Measurements from ENCODE around the gene SETD4.

The SETD4 gene

DNA sequence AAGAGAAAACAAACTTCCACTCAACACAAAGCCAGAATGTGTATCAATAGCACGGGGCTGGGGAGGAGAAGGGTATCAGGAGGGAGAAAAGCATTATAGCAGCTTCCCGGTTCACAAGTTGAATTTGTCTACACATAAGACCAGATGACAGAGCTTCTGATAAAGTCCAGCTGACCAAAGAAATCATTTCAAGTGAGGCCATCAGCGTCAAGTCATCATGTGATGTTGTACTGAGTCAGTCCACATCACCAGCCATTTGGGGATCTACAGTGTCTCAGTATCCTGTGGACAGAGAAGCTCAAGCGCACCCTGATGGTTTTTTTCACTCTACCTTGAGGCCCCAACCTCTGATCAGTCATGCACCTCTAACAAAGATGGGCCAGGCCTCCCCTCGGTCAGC is 33.0 kb downstream of the SETD4 start:
- in situ Hi-C loops (cut with HindIII; ENCODE audit: low pct_ligation_motif_present, low pct_unique_long_range_greater_than_20kb, low sequenced_read_pairs) = no loop called here
- no peak for DNase-seq

DNA sequence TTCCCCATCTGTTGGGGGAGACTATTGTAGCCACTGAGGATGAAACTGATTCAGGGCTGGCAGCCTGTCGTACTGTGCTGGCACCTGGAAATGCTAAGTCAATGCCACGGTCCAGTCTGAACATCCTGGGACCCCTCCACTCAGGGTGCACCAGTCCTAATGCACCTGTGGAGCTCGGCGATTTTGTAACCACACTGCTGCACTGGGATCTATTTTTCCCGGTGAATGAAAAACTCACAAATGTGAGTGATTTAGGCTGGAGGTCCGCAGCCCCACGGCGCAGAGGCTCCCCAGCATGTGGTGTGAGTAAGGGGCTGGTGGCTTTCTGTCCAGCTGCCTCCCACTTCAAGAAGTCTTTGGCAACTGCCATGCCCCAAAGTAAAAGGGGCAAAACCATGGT is 35.5 kb downstream of the SETD4 start:
- DNase-seq = no peak
- in situ Hi-C loops (cut with HindIII; ENCODE audit: low pct_ligation_motif_present, low pct_unique_long_range_greater_than_20kb, low sequenced_read_pairs) = no loop called here

DNA sequence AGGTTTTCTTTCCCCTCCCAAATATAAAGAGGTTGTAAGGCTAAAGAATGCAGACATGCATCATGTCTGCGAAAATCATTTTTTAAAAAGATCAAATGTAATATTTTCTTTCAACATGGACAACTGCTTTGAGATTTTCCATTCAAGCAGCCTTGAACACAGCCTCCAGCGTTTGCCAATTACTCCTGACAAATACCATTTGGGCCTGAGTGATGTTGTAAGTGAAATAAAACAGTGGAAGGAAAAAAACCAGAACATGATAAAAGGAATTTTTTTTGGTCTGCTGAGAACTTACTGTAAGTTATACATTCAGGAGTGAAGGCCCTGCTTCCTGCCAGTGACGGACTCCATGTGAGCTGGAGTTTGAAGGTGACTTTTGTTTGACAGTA is 37.2 kb downstream of the SETD4 start:
- in situ Hi-C loops (cut with HindIII; ENCODE audit: low pct_ligation_motif_present, low pct_unique_long_range_greater_than_20kb, low sequenced_read_pairs) = no loop called here
- no peak for DNase-seq

DNA sequence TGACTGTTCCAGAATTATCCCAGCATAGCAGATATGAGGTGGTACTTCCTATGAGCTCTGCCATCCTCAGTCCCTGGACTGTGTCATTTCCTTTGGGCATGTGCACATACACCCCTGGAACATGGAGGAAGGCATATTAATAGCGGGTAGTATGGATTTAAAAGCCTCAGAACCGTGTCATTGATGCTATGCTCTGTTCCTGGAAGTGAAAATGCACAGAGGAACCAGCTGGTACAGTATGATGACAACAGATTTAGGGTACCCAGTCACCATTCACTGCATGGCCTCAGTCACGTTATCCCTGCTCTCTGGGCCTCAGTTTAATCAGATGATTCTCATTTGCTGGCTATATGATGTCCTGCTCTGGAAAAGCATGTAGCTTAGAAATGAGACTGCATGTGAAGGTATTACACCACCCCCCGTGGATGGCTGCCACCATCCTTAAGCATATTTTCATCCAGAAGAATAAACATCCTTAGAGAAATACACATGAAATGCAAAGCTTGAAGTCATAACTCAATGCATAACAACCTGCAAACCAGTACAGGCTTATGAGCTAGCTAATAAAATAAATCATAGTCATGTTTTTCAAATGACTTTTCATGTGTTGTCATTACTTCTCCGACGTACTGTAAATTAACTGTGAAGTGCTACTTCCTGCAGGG is 37.8 kb downstream of the SETD4 start:
- in situ Hi-C loops (cut with HindIII; ENCODE audit: low pct_ligation_motif_present, low pct_unique_long_range_greater_than_20kb, low sequenced_read_pairs) = no loop called here
- no peak for DNase-seq

DNA sequence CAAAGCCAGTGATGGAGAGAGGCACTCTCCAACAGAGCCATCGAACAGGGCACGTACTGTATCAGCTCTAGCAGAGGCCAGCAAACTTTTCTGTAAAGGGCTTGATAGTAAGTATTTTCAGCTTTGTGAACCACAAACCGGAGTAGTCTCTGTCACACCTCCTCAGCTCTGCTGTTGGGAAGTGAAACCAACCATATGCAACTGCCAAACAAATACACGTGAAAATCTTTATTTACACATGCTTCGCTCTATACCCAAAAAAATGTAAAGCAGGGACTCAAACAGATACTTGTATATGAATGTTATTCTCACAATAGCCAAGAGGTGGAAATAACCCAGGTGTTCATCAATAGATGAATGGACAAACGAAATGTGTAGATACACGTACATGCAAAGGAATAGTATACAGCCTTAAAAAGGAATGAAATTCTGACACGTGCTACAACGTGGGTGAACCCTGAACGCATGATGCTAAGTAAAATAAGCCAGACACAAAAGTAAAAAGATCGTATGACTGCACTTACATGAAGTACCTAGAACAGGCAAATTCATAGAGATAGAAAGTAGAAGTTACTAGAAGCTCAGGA is 39.0 kb downstream of the SETD4 start:
- in situ Hi-C loops (cut with HindIII; ENCODE audit: low pct_ligation_motif_present, low pct_unique_long_range_greater_than_20kb, low sequenced_read_pairs) = no loop called here
- no peak for DNase-seq

DNA sequence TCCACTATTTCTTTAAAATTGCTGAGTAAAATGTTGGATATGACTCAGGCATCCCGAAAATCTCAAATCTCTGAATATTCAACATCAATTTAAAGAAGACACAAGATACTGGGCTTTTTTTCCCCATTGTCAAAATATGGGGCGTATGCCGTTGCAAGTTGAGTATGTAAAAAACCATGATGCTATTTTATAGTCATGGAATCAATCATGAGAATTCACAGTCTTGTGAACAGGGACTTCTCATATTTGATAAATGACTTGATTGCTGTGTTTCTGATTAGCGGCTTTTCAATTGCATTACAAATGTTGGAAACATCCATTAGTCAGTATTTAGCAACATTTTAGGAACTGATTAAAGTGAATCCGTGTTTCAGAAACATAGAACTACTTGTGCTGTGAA is 45.3 kb downstream of the SETD4 start:
- DNase-seq = no peak
- in situ Hi-C loops (cut with HindIII; ENCODE audit: low pct_ligation_motif_present, low pct_unique_long_range_greater_than_20kb, low sequenced_read_pairs) = no loop called here

DNA sequence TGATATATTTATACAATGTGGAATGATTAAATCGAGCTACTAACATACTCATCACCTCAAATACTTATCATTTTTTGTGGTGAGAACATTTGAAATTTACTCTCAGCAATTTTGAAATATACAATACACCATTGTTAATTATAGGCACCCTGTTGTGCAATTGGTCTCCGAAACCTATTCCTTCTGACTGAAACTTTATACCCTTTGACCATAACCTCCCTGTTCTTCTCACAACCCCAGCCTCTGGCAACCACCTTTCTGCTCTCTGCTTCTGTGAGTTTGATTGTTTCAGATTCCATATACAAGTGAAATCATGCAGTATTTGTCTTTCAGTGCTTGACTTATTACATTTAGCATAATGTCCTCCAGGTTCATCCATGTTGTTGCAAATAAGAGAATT is 49.5 kb downstream of the SETD4 start:
- in situ Hi-C loops (cut with HindIII; ENCODE audit: low pct_ligation_motif_present, low pct_unique_long_range_greater_than_20kb, low sequenced_read_pairs) = no loop called here

DNA sequence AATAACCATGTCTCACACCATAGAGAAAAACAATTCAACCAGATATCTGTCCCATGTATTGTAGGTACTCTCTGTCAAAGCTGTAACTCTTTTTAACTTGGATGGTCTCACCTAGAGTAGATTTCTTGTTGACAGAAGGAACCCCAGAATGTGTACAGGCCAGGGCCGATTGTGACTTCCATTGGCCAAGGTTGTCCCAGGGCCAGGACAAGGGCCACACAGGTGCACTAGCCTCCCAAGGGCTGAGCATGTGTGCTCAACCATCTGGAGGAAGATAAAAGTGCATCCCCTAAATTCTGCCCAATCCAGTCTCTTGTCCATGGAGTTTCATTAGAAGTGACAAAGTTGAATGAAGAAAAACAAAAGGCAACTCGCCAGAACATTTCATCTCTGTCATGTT is 51.8 kb downstream of the SETD4 start:
- DNase-seq = no peak
- in situ Hi-C loops (cut with HindIII; ENCODE audit: low pct_ligation_motif_present, low pct_unique_long_range_greater_than_20kb, low sequenced_read_pairs) = no loop called here

More for the DNA sequence above, 49.5 kb downstream of the SETD4 start:
- DNase-seq = no peak

DNA sequence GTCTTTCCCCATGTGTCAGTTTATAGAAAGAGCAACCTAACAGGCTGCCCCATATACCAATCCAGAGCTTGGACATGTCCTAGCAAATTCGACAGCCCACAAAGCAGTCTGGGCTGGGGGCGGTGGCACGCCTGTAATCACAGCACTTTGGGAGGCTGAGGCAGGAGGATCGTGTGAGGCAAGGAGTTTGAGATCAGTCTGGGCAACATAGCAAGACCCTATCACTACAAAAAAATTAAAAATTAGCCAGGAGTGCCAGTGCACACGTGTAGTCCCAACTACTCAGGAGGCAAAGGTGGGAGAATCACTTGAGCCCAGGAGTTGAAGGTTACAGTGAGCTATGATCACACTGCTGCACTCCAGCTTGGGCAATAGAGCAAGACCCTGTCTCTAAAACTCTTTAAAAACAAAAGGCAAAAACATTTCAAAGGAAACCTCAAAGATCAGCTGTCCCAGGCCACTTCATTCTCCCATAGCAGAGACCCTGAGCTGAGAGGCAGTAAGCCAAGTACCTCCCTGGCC is 54.4 kb downstream of the SETD4 start:
- in situ Hi-C loops (cut with HindIII; ENCODE audit: low pct_ligation_motif_present, low pct_unique_long_range_greater_than_20kb, low sequenced_read_pairs) = no loop called here
- no peak for DNase-seq

DNA sequence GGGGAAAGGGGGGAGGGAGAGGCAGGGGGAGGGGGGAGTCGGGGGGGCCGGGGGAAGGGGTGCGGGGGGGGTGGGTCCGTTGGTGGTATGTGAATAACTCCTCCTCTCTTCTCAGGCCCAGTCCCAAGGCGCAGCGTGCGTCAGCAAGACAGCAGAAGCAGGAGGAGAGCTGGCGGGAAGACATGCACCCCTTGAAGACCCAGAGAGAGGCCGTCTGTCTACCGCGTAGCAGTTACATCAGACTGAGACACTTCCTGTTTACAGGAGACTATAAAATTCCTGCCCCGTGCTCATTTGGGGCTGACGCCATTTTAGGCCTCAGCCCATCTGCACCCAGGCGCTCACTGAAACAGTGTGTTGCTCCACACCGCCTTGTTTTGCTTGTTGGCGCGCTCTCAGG is 55.3 kb downstream of the SETD4 start:
- in situ Hi-C loops (cut with HindIII; ENCODE audit: low pct_ligation_motif_present, low pct_unique_long_range_greater_than_20kb, low sequenced_read_pairs) = no loop called here
- peak; percentile 7 for DNase-seq

DNA sequence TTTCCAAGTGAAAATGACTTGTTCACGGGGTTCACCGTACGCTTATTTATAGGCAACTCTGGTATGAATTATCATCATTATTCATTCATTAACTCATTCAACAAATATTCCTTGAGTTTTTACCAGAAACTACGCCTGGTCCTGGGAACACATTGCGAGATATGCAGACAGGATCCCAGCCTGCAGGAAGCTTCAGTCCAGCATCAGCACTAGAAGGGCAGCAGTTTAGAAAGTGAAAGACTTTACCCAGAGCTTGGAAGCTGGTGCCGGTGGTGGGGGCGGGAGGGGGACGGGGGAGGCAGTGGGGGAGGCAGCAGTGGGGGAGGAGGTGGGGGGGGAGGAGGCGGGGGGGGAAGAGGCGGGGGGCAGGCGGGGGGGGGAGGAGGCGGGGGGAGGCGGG is 55.9 kb downstream of the SETD4 start:
- peak; percentile 49 for DNase-seq
- in situ Hi-C loops (cut with HindIII; ENCODE audit: low pct_ligation_motif_present, low pct_unique_long_range_greater_than_20kb, low sequenced_read_pairs) = no loop called here

DNA sequence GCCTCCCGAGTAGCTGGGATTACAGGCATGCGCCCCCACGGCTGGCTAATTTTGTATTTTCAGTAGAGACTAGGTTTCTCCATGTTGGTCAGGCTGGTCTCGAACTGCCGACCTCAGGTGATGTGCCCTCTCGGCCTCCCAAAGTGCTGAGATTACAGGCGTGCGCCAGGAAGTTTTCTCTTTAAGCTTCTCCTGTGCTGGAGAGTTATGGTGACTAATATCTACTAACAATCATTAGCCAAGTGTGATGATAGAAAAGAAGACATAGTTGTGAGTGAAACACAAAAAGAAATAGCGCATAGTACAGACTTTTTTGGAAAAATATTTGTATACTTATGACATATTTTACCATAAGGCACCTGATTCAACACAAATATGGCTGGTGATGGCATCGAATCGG is 56.5 kb downstream of the SETD4 start:
- peak; percentile 72 for DNase-seq
- in situ Hi-C loops (cut with HindIII; ENCODE audit: low pct_ligation_motif_present, low pct_unique_long_range_greater_than_20kb, low sequenced_read_pairs) = no loop called here

DNA sequence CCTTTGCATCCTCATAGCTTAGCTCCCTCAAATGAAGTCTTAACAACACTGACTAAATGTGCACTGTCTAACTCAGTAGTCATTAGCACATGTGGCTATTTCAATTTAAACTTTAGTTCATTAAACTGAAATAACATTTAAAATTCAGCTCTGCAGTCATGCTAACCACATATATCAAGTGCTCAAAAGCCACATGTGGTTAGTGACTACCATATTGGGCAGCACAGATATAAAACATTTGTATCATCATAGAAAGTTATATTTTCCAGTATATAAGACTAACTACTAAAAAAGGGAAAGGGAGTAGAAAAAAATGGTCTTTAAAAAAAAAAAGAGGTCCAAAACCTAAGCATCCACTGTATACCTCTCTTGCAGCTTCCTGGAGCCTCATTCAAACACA is 64.1 kb downstream of the SETD4 start:
- no peak for DNase-seq
- in situ Hi-C loops (cut with HindIII; ENCODE audit: low pct_ligation_motif_present, low pct_unique_long_range_greater_than_20kb, low sequenced_read_pairs) = no loop called here

DNA sequence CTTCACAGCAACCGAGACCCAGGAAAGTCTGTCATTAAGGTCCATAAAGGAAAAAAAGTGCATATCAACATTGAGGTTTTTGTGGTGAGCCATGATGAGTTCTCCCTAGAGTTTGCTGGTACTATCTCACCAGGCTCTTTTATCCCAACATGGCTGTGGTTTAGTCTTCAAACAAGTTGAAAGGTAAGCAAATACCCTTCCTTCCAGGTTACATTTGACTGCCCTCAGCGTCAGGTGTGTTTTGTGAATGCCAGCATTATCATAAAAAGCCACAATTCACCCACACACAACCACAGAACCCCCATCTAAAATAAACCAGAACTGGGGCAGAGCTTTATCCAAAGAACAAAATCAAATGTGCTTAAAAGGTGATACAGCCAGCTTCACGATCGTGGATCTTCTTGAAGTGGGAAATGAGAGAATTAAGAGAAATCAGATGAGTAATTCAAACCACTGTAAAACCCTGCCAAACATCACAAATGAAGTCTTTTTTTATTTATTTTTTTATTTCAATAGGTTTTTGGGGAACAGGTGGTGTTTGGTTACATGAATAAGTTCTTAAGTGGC is 64.7 kb downstream of the SETD4 start:
- no peak for DNase-seq

DNA sequence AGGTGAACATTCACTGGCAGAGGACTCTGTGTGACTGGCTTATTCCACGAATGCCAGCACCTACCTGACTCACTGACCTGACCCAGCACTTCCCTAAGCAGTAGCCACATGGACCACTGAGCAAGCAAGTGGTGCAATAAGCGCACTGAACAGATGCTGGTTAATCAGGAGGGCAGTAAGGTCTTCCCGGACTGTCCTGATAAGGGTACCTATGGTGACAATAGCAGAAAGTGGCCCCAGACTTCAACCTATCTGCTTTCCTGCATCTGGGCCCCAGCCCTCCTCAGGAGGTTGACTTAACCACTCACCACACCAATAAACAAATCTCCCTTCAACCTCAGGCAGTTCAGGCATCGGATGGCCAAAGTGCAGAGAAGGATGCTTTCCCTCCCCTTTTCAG is 65.7 kb downstream of the SETD4 start:
- no peak for DNase-seq
- in situ Hi-C loops (cut with HindIII; ENCODE audit: low pct_ligation_motif_present, low pct_unique_long_range_greater_than_20kb, low sequenced_read_pairs) = no loop called here

More for the DNA sequence above, 64.7 kb downstream of the SETD4 start:
- in situ Hi-C loops (cut with HindIII; ENCODE audit: low pct_ligation_motif_present, low pct_unique_long_range_greater_than_20kb, low sequenced_read_pairs) = no loop called here

DNA sequence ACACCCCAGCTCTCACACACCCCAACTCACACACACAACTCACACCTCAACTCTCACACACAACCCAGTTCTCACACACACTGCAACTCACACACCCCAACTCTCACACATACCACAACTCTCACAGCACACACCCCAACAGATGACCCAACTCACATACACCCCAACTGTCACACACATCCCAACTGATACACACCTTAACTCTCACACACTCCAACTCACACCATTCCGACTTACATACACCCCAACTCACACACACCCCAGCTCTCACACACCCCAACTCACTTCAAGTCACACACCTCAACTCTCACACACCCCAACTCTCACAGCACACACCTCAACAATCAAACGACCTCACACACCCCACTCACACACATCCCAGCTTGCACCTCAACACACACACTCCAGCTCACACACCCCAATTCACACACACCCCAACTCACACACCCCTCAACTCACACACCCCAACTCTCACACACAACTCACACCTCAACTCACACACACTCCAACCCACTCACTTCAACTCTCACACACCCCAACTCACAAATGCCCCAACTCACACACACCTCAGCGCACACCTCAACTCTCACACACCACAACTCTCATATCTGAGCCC is 66.3 kb downstream of the SETD4 start:
- in situ Hi-C loops (cut with HindIII; ENCODE audit: low pct_ligation_motif_present, low pct_unique_long_range_greater_than_20kb, low sequenced_read_pairs) = no loop called here
- DNase-seq = no peak

DNA sequence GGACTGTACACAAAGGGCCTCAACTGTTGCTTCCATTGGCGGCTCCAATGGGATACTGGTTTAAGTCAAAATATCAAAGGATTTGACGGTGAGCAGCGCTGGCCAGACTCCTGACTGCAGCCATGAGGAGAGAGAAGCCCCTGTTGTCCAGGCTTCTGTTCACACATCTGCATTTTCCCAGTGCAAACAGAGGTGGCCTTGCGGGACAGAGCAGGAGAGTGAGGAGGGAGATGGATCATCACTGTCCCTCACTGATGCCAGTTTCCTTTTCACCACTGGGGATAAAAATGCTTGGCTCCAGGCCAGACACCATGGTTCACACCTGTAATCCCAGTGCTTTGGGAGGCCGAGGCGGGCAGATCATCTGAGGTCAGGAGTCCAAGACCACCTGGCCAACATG is 69.2 kb downstream of the SETD4 start:
- in situ Hi-C loops (cut with HindIII; ENCODE audit: low pct_ligation_motif_present, low pct_unique_long_range_greater_than_20kb, low sequenced_read_pairs) = no loop called here
- DNase-seq = no peak

DNA sequence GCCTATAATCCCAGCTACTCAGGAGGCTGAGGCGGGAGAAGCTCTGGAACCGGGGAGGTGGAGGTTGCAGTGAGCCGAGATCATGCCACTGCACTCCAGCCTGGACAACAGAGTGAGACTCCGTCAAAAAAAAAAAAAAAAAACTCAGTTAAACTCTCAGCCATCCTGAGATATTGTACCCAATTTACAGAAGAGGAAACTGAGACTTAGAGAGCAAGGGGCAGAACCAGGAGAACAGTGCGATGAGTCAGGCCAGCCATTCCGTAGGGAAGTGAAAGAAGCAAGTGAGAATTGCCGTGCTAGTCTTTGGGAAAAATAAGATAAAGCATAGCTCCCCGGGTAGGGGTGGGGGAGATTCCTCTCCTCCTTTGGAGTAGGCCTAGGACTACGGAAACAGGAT is 69.7 kb downstream of the SETD4 start:
- DNase-seq = no peak
- in situ Hi-C loops (cut with HindIII; ENCODE audit: low pct_ligation_motif_present, low pct_unique_long_range_greater_than_20kb, low sequenced_read_pairs) = no loop called here

DNA sequence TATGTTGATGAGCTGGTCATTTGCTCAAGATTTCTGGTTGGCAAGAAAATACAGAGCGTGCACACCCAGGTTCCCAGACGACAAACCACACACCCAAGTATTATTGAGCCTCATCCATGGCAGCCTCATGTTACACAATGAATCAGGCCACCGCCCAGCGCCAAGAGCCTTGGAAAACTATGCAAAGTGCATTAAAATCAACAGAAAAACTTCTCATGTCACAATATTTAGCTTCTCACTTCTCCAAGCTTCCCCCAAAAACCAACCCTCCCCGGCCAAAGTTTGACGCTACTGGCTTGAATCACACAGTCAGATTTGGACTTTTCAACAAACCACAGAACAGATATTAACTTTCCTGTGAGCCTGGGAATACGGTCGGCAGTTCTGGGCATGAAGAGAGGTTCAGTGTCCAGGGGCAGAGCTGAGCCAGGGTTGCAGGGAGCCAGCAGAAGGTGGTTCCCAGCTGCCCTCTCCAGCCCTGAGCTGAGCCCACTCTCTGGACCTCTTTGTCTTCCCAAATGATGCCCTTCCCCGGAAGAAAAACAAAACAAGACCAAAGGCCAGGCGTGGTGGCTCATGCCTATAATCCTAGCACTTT is 71.1 kb downstream of the SETD4 start:
- in situ Hi-C loops (cut with HindIII; ENCODE audit: low pct_ligation_motif_present, low pct_unique_long_range_greater_than_20kb, low sequenced_read_pairs) = no loop called here
- DNase-seq = no peak
